Vagina (tissue), 2 donors: ENCODE results near the gene SEPTIN2. TPM values are rescaled to one million over a fixed set of nuclear protein-coding genes. Genes with fewer than 3 reads are reported as not detected.

Experiments used
- DNase-seq, 2 donors: peaks; one replicate each; pipeline ENCODE4 v3.0.0-alpha.2; 2017; ENCODE audit errors: extremely low spot score in 2 of 2
- H3K27ac ChIP-seq: fragments of 200-600 bp; sonication (generic); one replicate; pipeline ENCODE4 v1.5.1; 2019
- H3K27me3 ChIP-seq: fragments of 200-600 bp; sonication (generic); one replicate; pipeline ENCODE4 v1.5.1; 2019
- H3K36me3 ChIP-seq, 2 donors: fragments of 200-600 bp; sonication (generic); one replicate each; pipeline ENCODE4 v1.5.1; 2017 to 2019
- H3K4me1 ChIP-seq: fragments of 200-600 bp; sonication (generic); one replicate; pipeline ENCODE4 v1.5.1; 2019
- H3K4me3 ChIP-seq, 2 donors: fragments of 200-600 bp; sonication (generic); 1 replicate in 1 of 2; 2 replicates in 1 of 2; pipeline ENCODE4 v1.5.1; 2016 to 2019
- H3K9me3 ChIP-seq: fragments of 200-600 bp; sonication (generic); one replicate; pipeline ENCODE4 v1.5.1; 2019
- POLR2A ChIP-seq, 2 donors: fragments of 450-650 bp; IDR thresholded peaks; one replicate each; pipeline ENCODE4 v1.6.1; 2017; ENCODE audit warnings: antibody characterized with exemption in 2 of 2, mild to moderate bottlenecking in 2 of 2, moderate library complexity in 2 of 2
- POLR2AphosphoS5 ChIP-seq, 2 donors: sonication (generic); formaldehyde crosslinking; IDR thresholded peaks; one replicate each; pipeline ENCODE4 v1.9.0; 2017; ENCODE audit warnings: antibody characterized with exemption in 2 of 2, mild to moderate bottlenecking in 2 of 2, low read depth in 1 of 2; ENCODE audit not compliant: insufficient read depth in 1 of 2
- intact Hi-C: fragments of 100-400 bp; cut with DNase I; formaldehyde crosslinking; loops from one replicate; pipeline ENCODE4 v1.15.1; 2023
- total RNA-seq: library from RNA; depleted of rRNA; stranded (reverse); fragments of >200 nt; gene quantifications from one replicate; pipeline ENCODE4 v1.2.3, GENCODE V29; 2016
- TF ChIP-seq, protein P1 (sequence below), 3 experiments: fragments of 450-650 bp in 2 of 3; fragments of 200-600 bp in 1 of 3; sonication (generic) in 1 of 3; IDR thresholded peaks; one replicate each; pipeline ENCODE4 v1.5.1; 2017 to 2019; ENCODE audit warnings: antibody characterized with exemption in 3 of 3, mild to moderate bottlenecking in 2 of 3, moderate library complexity in 2 of 3

Gene SEPTIN2
- total RNA-seq, 1 donor from 2014 or later: 198 TPM

DNA sequence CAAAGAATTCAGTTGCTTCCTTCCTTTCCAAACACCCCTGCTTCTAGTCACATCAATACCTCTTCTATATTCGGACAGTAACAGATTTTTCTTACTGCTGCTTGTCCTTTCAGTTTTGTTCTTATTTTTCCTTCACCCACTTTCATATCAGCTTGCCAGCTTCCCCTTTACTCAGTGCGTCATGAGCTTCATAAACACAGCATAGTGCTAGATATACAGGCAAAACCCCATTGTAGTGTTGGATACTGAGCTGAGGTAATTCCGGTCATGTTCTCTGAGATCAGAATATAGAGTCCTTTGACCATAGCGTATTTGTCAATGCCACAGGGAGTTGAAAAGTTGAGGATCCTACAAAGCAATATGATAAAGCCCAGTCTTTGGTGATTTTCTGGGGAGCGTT is 42.7 kb downstream of the SEPTIN2 start:
- no peaks in the 10 kb centered on the region for H3K27me3 ChIP-seq
- no peaks in the 10 kb centered on the region for H3K9me3 ChIP-seq
- DNase-seq: no peak
- intact Hi-C loops: loop anchor here (5.0 kb wide), 1 partner anchor 41 kb away; the partner anchor contains the start of genes HDLBP and SEPTIN2
- H3K4me1 ChIP-seq: peaks cover 45% of the 10 kb centered on the region
- no peaks in the 10 kb centered on the region for H3K36me3 ChIP-seq
- no peak overlapping the region for H3K4me3 ChIP-seq
- H3K27ac ChIP-seq: no peak overlapping the region
- TF ChIP-seq POLR2AphosphoS5 (IDR thresholded peaks at IDR 0.05; ENCODE audit: insufficient read depth in 1 of 2, low read depth in 1 of 2) (no peak), POLR2A (IDR thresholded peaks at IDR 0.05) (no peak)
- TF ChIP-seq, protein P1, sequence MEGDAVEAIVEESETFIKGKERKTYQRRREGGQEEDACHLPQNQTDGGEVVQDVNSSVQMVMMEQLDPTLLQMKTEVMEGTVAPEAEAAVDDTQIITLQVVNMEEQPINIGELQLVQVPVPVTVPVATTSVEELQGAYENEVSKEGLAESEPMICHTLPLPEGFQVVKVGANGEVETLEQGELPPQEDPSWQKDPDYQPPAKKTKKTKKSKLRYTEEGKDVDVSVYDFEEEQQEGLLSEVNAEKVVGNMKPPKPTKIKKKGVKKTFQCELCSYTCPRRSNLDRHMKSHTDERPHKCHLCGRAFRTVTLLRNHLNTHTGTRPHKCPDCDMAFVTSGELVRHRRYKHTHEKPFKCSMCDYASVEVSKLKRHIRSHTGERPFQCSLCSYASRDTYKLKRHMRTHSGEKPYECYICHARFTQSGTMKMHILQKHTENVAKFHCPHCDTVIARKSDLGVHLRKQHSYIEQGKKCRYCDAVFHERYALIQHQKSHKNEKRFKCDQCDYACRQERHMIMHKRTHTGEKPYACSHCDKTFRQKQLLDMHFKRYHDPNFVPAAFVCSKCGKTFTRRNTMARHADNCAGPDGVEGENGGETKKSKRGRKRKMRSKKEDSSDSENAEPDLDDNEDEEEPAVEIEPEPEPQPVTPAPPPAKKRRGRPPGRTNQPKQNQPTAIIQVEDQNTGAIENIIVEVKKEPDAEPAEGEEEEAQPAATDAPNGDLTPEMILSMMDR (IDR thresholded peaks at IDR 0.05): no peak

DNA sequence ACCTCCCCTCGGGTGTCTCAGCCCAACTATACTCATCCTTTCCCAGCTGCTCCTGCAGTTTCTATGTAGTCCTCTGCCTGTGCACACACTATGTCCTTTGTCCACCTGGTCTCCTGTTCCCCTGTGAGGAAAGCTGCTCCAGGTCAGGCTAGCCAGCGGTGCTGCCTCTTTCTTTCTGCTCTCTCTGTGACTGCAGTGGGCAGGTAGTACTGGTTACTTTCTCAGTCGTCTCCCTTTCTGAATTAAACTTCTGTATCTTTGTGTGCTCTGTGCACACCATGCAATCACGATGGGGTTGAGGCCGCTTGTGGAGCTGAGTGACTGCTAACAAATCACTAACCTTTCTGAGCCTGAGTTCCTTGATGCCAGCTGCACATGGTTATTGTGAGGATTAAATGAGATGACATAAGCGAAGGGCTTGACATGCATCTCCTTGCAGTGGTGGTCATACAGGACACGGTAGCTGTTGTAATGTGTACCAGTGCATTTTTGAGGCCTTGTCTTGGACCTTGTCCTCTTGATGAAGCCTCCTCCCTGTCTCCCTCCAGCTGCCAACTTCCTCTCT is 43.8 kb downstream of the SEPTIN2 start:
- Histone ChIP-seq H3K36me3 (no peaks in the 10 kb centered on the region), H3K27ac (no peak overlapping the region), H3K27me3 (no peaks in the 10 kb centered on the region), H3K9me3 (no peaks in the 10 kb centered on the region), H3K4me3 (no peak overlapping the region), H3K4me1 (peaks cover 50% of the 10 kb centered on the region)
- intact Hi-C loops: loop anchor here (5.0 kb wide), 1 partner anchor 42 kb away; the partner anchor contains the start of genes HDLBP and SEPTIN2
- no peak for DNase-seq
- TF ChIP-seq POLR2A (IDR thresholded peaks at IDR 0.05) (no peak), POLR2AphosphoS5 (IDR thresholded peaks at IDR 0.05; ENCODE audit: insufficient read depth in 1 of 2, low read depth in 1 of 2) (no peak)
- TF ChIP-seq, protein P1 (IDR thresholded peaks at IDR 0.05): no peak

DNA sequence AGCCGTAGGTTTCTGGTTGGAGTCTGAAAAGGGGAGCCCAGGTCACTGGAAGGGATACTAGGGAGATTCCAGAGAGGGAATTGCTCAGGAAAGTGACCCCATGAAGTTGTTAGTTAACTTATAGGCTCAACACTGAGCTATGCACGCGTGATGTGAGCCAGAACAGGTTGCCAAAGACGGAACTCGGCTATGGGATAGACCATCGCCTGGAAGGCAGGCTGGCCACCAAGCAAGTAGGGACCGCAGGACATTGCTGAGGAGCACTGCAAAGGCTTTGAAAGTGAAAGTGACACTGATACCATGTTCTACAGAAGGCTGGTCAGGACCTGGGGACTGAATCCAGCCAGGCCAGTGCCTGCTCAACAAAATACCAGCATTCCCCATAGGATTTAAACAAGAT is 47.7 kb downstream of the SEPTIN2 start:
- Histone ChIP-seq H3K27me3 (no peaks in the 10 kb centered on the region), H3K27ac (no peak overlapping the region), H3K36me3 (no peaks in the 10 kb centered on the region), H3K4me3 (no peak overlapping the region), H3K9me3 (no peaks in the 10 kb centered on the region), H3K4me1 (peaks cover 30% of the 10 kb centered on the region)
- DNase-seq: no peak
- TF ChIP-seq POLR2A (IDR thresholded peaks at IDR 0.05) (no peak), POLR2AphosphoS5 (IDR thresholded peaks at IDR 0.05; ENCODE audit: insufficient read depth in 1 of 2, low read depth in 1 of 2) (no peak)
- TF ChIP-seq, protein P1 (IDR thresholded peaks at IDR 0.05): no peak
- intact Hi-C loops: no loop called here

DNA sequence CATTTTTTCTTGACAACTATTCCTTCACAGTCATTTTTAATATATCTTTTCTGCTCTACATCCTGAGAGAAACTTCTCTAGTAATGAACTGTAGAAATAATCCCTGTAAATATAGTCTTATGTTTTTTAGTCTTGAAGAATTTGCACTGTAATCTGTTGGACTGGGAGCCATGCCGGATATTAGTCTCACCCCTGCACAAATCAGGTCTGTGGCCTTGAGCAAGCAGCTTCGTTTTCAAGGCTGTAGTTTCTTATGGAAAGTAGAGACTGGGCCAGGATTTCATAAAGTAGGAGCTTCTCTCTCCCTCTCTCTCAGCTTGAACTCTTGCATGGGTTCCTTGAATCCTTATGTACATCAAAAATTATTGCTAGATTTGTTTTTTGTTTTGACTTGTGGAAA is 49.1 kb downstream of the SEPTIN2 start:
- H3K27ac ChIP-seq: no peak overlapping the region
- no peaks in the 10 kb centered on the region for H3K27me3 ChIP-seq
- H3K36me3 ChIP-seq: no peaks in the 10 kb centered on the region
- H3K4me1 ChIP-seq: peaks cover 21% of the 10 kb centered on the region
- TF ChIP-seq POLR2A (IDR thresholded peaks at IDR 0.05) (no peak), POLR2AphosphoS5 (IDR thresholded peaks at IDR 0.05; ENCODE audit: insufficient read depth in 1 of 2, low read depth in 1 of 2) (no peak)
- TF ChIP-seq, protein P1 (IDR thresholded peaks at IDR 0.05): no peak
- H3K4me3 ChIP-seq: no peak overlapping the region
- H3K9me3 ChIP-seq: no peaks in the 10 kb centered on the region
- intact Hi-C loops: no loop called here
- no peak for DNase-seq

DNA sequence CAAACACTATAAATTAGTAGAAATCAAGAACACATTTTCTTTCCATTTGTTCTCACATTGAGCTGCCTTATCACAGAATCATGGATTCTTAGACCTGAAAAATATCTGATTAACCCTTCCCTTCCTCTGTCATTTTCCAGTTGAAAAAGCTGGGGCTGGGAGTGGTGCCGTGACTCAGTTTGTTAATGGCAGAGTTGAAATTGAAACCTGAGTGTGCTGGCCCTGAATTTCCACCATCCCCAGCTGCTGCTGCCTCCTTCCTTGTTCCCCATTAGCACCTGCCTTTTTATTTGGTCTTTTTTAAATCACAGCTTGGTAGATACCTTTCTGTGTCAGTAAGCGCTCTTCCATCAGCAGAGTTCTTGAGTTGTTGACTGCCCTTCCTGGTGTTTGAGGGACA is 51.0 kb downstream of the SEPTIN2 start:
- intact Hi-C loops: no loop called here
- Histone ChIP-seq H3K27ac (no peak overlapping the region), H3K9me3 (no peaks in the 10 kb centered on the region), H3K27me3 (no peaks in the 10 kb centered on the region), H3K4me3 (no peak overlapping the region), H3K4me1 (peaks cover 21% of the 10 kb centered on the region), H3K36me3 (no peaks in the 10 kb centered on the region)
- TF ChIP-seq, protein P1 (IDR thresholded peaks at IDR 0.05): no peak
- TF ChIP-seq POLR2AphosphoS5 (IDR thresholded peaks at IDR 0.05; ENCODE audit: insufficient read depth in 1 of 2, low read depth in 1 of 2) (no peak), POLR2A (IDR thresholded peaks at IDR 0.05) (no peak)
- no peak for DNase-seq
